Neutrophil (primary cell): ENCODE measurements around the gene RDH13.

Experiments used
- H3K27ac ChIP-seq: fragments of 200-600 bp; sonication (generic); 2 replicates; pipeline ENCODE4 v1.5.1; 2016; ENCODE audit warnings: mild to moderate bottlenecking, moderate library complexity
- H3K27me3 ChIP-seq: fragments of 200-600 bp; sonication (generic); 2 replicates; pipeline ENCODE4 v1.6.0; 2016; ENCODE audit warnings: mild to moderate bottlenecking
- H3K36me3 ChIP-seq: fragments of 200-600 bp; sonication (generic); 2 replicates; pipeline ENCODE4 v1.5.1; 2017
- H3K4me1 ChIP-seq, 2 experiments: fragments of 200-600 bp in 1 of 2; sonication (generic) in 1 of 2; 1 replicate in 1 of 2; 2 replicates in 1 of 2; pipeline versions ENCODE4 v1.5.1 to v1.6.1; 2013 to 2016; ENCODE audit warnings: low read depth in 1 of 2, low read length in 1 of 2, mild to moderate bottlenecking in 1 of 2, moderate library complexity in 1 of 2; ENCODE audit not compliant: control insufficient read depth in 1 of 2, insufficient read depth in 1 of 2
- H3K4me3 ChIP-seq, 2 experiments: fragments of 200-600 bp in 1 of 2; sonication (generic) in 1 of 2; 1 replicate in 1 of 2; 2 replicates in 1 of 2; pipeline ENCODE4 v1.5.1; 2013 to 2016; ENCODE audit warnings: low read depth in 1 of 2, low read length in 1 of 2, mild to moderate bottlenecking in 1 of 2, moderate library complexity in 1 of 2
- H3K9me3 ChIP-seq: fragments of 200-600 bp; sonication (generic); 2 replicates; pipeline ENCODE4 v1.5.1; 2016
- CTCF ChIP-seq: fragments of 200-600 bp; sonication (generic); IDR thresholded peaks from 2 replicates; pipeline ENCODE4 v1.5.1; 2016; ENCODE audit warnings: antibody characterized with exemption

The RDH13 gene

GRCh38 chr19:55089342-55089944, 26.5 kb upstream of the RDH13 start:
- H3K27me3 ChIP-seq: peaks cover 42% of the 10 kb centered on the region
- H3K4me1 ChIP-seq: peaks cover 6 to 12% of the 10 kb centered on the region in 2 experiments
- no peaks in the 10 kb centered on the region for H3K9me3 ChIP-seq
- H3K4me3 ChIP-seq: no peak overlapping the region
- no peak for TF ChIP-seq CTCF
- peaks cover 45% of the 10 kb centered on the region for H3K36me3 ChIP-seq
- no peak overlapping the region for H3K27ac ChIP-seq

GRCh38 chr19:55088543-55089341, 25.8 kb upstream of the RDH13 start:
- Histone ChIP-seq H3K27me3 (peaks cover 49% of the 10 kb centered on the region), H3K27ac (no peak overlapping the region), H3K4me3 (no peak overlapping the region), H3K36me3 (peaks cover 42% of the 10 kb centered on the region), H3K9me3 (no peaks in the 10 kb centered on the region), H3K4me1 (peaks cover 6 to 12% of the 10 kb centered on the region in 2 experiments)
- TF ChIP-seq CTCF: peak; percentile 67

- Histone ChIP-seq H3K9me3 (no peaks in the 10 kb centered on the region), H3K27me3 (peaks cover 56% of the 10 kb centered on the region), H3K4me3 (no peak overlapping the region), H3K4me1 (peaks cover 6 to 12% of the 10 kb centered on the region in 2 experiments), H3K27ac (no peak overlapping the region), H3K36me3 (peaks cover 41% of the 10 kb centered on the region)
- TF ChIP-seq CTCF: no peak
Observed at GRCh38 chr19:55088021-55088451, 25.1 kb upstream of the RDH13 start.

- Histone ChIP-seq H3K27ac (no peak overlapping the region), H3K4me1 (peaks cover 7 to 14% of the 10 kb centered on the region in 2 experiments), H3K36me3 (peaks cover 36% of the 10 kb centered on the region), H3K9me3 (peaks cover under 1% of the 10 kb centered on the region), H3K4me3 (peak overlapping the region in 1 of 2 experiments; percentile 9), H3K27me3 (peaks cover 61% of the 10 kb centered on the region)
- TF ChIP-seq CTCF: no peak
Observed at GRCh38 chr19:55087542-55087901, 24.6 kb upstream of the RDH13 start.

GRCh38 chr19:55086730-55087541, 24.0 kb upstream of the RDH13 start:
- TF ChIP-seq CTCF: no peak
- H3K27me3 ChIP-seq: peaks cover 67% of the 10 kb centered on the region
- H3K4me1 ChIP-seq: peaks cover 12 to 20% of the 10 kb centered on the region in 2 experiments

More at GRCh38 chr19:55086730-55087541, 24.0 kb upstream of the RDH13 start:
- peaks cover 6% of the 10 kb centered on the region for H3K9me3 ChIP-seq
- peaks cover 30% of the 10 kb centered on the region for H3K36me3 ChIP-seq
- H3K27ac ChIP-seq: no peak overlapping the region
- peak overlapping the region in 1 of 2 experiments; percentile 9 for H3K4me3 ChIP-seq
